Activated naive CD8-positive, alpha-beta T cell treated with anti-CD3 and anti-CD28 coated beads, Interleukin-2, amount 50 U/mL, for 24 hours (primary cell): ENCODE results near the gene URB1.
A peak's percentile ranks its signal among the peaks of the same experiment; 100 is the strongest.

ENCODE experiments used
- ATAC-seq: fragments of 150-1000 bp; cut with Tn5 transposase; one replicate; pipeline ENCODE4 v1.10.0; 2021
- DNase-seq: peaks from one replicate; pipeline ENCODE4 v3.0.0; 2021
- H3K27ac Mint-ChIP-seq: one replicate; pipeline ENCODE4 v1.8.0; 2021; ENCODE audit warnings: mild to moderate bottlenecking, mixed read lengths
- H3K27me3 Mint-ChIP-seq: one replicate; pipeline ENCODE4 v1.8.0; 2021; ENCODE audit warnings: mixed read lengths
- H3K36me3 Mint-ChIP-seq: one replicate; pipeline ENCODE4 v1.8.0; 2021; ENCODE audit warnings: low read depth, mixed read lengths
- H3K4me1 Mint-ChIP-seq: one replicate; pipeline ENCODE4 v1.8.0; 2021; ENCODE audit warnings: mixed read lengths
- H3K4me3 Mint-ChIP-seq: one replicate; pipeline ENCODE4 v1.8.0; 2021; ENCODE audit warnings: mild to moderate bottlenecking, moderate library complexity, mixed read lengths
- H3K9me3 Mint-ChIP-seq: one replicate; pipeline ENCODE4 v1.8.0; 2021; ENCODE audit warnings: mixed read lengths

URB1 gene

GRCh38 chr21:32350211-32350980 lies 42.4 kb downstream of the URB1 start:
- Mint-ChIP-seq H3K9me3 (no peaks in the 10 kb centered on the region), H3K27ac (no peak overlapping the region), H3K4me3 (no peak overlapping the region), H3K4me1 (no peaks in the 10 kb centered on the region), H3K27me3 (no peaks in the 10 kb centered on the region), H3K36me3 (peaks cover 71% of the 10 kb centered on the region)
- ATAC-seq: no peak
- no peak for DNase-seq

- ATAC-seq (no peak), DNase-seq (no peak)
- H3K27ac Mint-ChIP-seq: no peak overlapping the region
- no peak overlapping the region for H3K4me3 Mint-ChIP-seq
- no peaks in the 10 kb centered on the region for H3K27me3 Mint-ChIP-seq
- no peaks in the 10 kb centered on the region for H3K4me1 Mint-ChIP-seq
- H3K36me3 Mint-ChIP-seq: peaks cover 73% of the 10 kb centered on the region
- H3K9me3 Mint-ChIP-seq: peaks cover 4% of the 10 kb centered on the region
Observed at GRCh38 chr21:32349333-32349944, 43.4 kb downstream of the URB1 start.

- Mint-ChIP-seq H3K27ac (no peak overlapping the region), H3K4me1 (no peaks in the 10 kb centered on the region), H3K4me3 (no peak overlapping the region), H3K27me3 (no peaks in the 10 kb centered on the region), H3K9me3 (peaks cover 4% of the 10 kb centered on the region), H3K36me3 (peaks cover 74% of the 10 kb centered on the region)
- DNase-seq: no peak
- ATAC-seq: no peak
Observed at GRCh38 chr21:32348604-32349332, 44.0 kb downstream of the URB1 start.

GRCh38 chr21:32347977-32348376 lies 44.8 kb downstream of the URB1 start:
- Mint-ChIP-seq H3K27ac (no peak overlapping the region), H3K9me3 (peaks cover 4% of the 10 kb centered on the region), H3K27me3 (no peaks in the 10 kb centered on the region), H3K36me3 (peaks cover 80% of the 10 kb centered on the region), H3K4me3 (no peak overlapping the region), H3K4me1 (no peaks in the 10 kb centered on the region)
- no peak for ATAC-seq
- DNase-seq: no peak

GRCh38 chr21:32347351-32347750 lies 45.5 kb downstream of the URB1 start:
- no peak for ATAC-seq
- no peak overlapping the region for H3K27ac Mint-ChIP-seq
- DNase-seq: no peak
- H3K36me3 Mint-ChIP-seq: peaks cover 83% of the 10 kb centered on the region
- peaks cover 4% of the 10 kb centered on the region for H3K9me3 Mint-ChIP-seq
- H3K27me3 Mint-ChIP-seq: no peaks in the 10 kb centered on the region
- H3K4me1 Mint-ChIP-seq: no peaks in the 10 kb centered on the region
- no peak overlapping the region for H3K4me3 Mint-ChIP-seq

GRCh38 chr21:32346951-32347350 lies 45.9 kb downstream of the URB1 start:
- H3K9me3 Mint-ChIP-seq: peaks cover 4% of the 10 kb centered on the region
- ATAC-seq (no peak), DNase-seq (no peak)
- no peak overlapping the region for H3K27ac Mint-ChIP-seq
- no peaks in the 10 kb centered on the region for H3K27me3 Mint-ChIP-seq
- H3K4me3 Mint-ChIP-seq: no peak overlapping the region
- no peaks in the 10 kb centered on the region for H3K4me1 Mint-ChIP-seq
- H3K36me3 Mint-ChIP-seq: peaks cover 80% of the 10 kb centered on the region

GRCh38 chr21:32340863-32341848 lies 51.7 kb downstream of the URB1 start:
- Mint-ChIP-seq H3K27me3 (no peaks in the 10 kb centered on the region), H3K9me3 (peaks cover 4% of the 10 kb centered on the region), H3K4me3 (no peak overlapping the region), H3K36me3 (peaks cover 69% of the 10 kb centered on the region), H3K4me1 (no peaks in the 10 kb centered on the region), H3K27ac (no peak overlapping the region)
- ATAC-seq: no peak
- DNase-seq: no peak

GRCh38 chr21:32338209-32338921 lies 54.4 kb downstream of the URB1 start:
- Mint-ChIP-seq H3K9me3 (no peaks in the 10 kb centered on the region), H3K36me3 (peaks cover 67% of the 10 kb centered on the region), H3K4me3 (no peak overlapping the region), H3K4me1 (no peaks in the 10 kb centered on the region), H3K27ac (no peak overlapping the region), H3K27me3 (no peaks in the 10 kb centered on the region)
- DNase-seq: no peak
- ATAC-seq: no peak

- Mint-ChIP-seq H3K4me3 (no peak overlapping the region), H3K27me3 (no peaks in the 10 kb centered on the region), H3K36me3 (peaks cover 72% of the 10 kb centered on the region), H3K9me3 (no peaks in the 10 kb centered on the region), H3K27ac (no peak overlapping the region), H3K4me1 (no peaks in the 10 kb centered on the region)
- ATAC-seq (peak; percentile 27), DNase-seq (no peak)
Observed at GRCh38 chr21:32337206-32337605, 55.6 kb downstream of the URB1 start.

GRCh38 chr21:32336711-32337110 lies 56.1 kb downstream of the URB1 start:
- Mint-ChIP-seq H3K9me3 (no peaks in the 10 kb centered on the region), H3K27me3 (no peaks in the 10 kb centered on the region), H3K36me3 (peaks cover 74% of the 10 kb centered on the region), H3K27ac (no peak overlapping the region), H3K4me3 (no peak overlapping the region), H3K4me1 (no peaks in the 10 kb centered on the region)
- ATAC-seq (no peak), DNase-seq (no peak)

GRCh38 chr21:32335601-32336575 lies 56.9 kb downstream of the URB1 start:
- Mint-ChIP-seq H3K27ac (no peak overlapping the region), H3K4me1 (no peaks in the 10 kb centered on the region), H3K9me3 (no peaks in the 10 kb centered on the region), H3K27me3 (no peaks in the 10 kb centered on the region), H3K36me3 (peaks cover 73% of the 10 kb centered on the region), H3K4me3 (no peak overlapping the region)
- no peak for ATAC-seq
- DNase-seq: no peak

GRCh38 chr21:32334980-32335531 lies 57.8 kb downstream of the URB1 start:
- no peak overlapping the region for H3K4me3 Mint-ChIP-seq
- no peaks in the 10 kb centered on the region for H3K9me3 Mint-ChIP-seq
- H3K4me1 Mint-ChIP-seq: no peaks in the 10 kb centered on the region
- no peaks in the 10 kb centered on the region for H3K27me3 Mint-ChIP-seq
- DNase-seq (no peak), ATAC-seq (no peak)
- H3K27ac Mint-ChIP-seq: no peak overlapping the region
- peaks cover 75% of the 10 kb centered on the region for H3K36me3 Mint-ChIP-seq
